ENCODE data around the gene HAAO. TPM values are rescaled to one million over a fixed set of nuclear protein-coding genes. Genes with fewer than 3 reads are reported as not detected.

Gene HAAO
- total and polyA plus RNA-seq, 2 experiments from 2014 or later = 2.6 to 3.2 TPM

- Mint-ChIP-seq H3K4me3 (no peak overlapping the region), H3K27ac (no peak overlapping the region), H3K36me3 (ENCODE audit: low read depth) (peaks cover 5% of the 10 kb centered on the region; the same call in 2 of the 3 replicates), H3K4me1 (peaks cover 12% of the 10 kb centered on the region), H3K9me3 (no peaks in the 10 kb centered on the region), H3K27me3 (ENCODE audit: insufficient read depth, low read depth, poor library complexity) (peaks cover 6% of the 10 kb centered on the region)
- no peak for ATAC-seq
- no peak overlapping the region for H3K4me2 ChIP-seq
- H3K27me3 ChIP-seq (ENCODE audit: insufficient read depth) = no peaks in the 10 kb centered on the region
- H4K20me1 ChIP-seq (replicated peaks; ENCODE audit: insufficient read depth) = no peaks in the 10 kb centered on the region
- no peaks in the 10 kb centered on the region for H3K79me2 ChIP-seq (replicated peaks; ENCODE audit: insufficient read depth)
- no peak overlapping the region for H3K27ac ChIP-seq (ENCODE audit: low read depth)
- no peaks in the 10 kb centered on the region for H3K9me2 ChIP-seq (ENCODE audit: insufficient read depth)
- DNase-seq (ENCODE audit: low spot score) = no peak
- TF ChIP-seq NANOG (IDR thresholded peaks at IDR 0.05; ENCODE audit: borderline replicate concordance) (no peak), ETS1 (IDR thresholded peaks at IDR 0.05) (no peak), REST (IDR thresholded peaks at IDR 0.05; ENCODE audit: unreplicated experiment) (no peak), EZH2 (IDR thresholded peaks at IDR 0.05; ENCODE audit: low read depth, unreplicated experiment) (no peak), POLR2AphosphoS5 (IDR thresholded peaks at IDR 0.05; ENCODE audit: low read depth) (no peak), CTCF (conservative IDR thresholded peaks at IDR 0.05; ENCODE audit: low read depth in 2 of 2) (no peak), ZNF114 (CRISPR knock-in tag; IDR thresholded peaks at IDR 0.05) (no peak), JUNB (IDR thresholded peaks at IDR 0.05; ENCODE audit: unreplicated experiment) (no peak), ZNF462 (CRISPR knock-in tag; IDR thresholded peaks at IDR 0.05) (no peak), CREB1 (CRISPR knock-in tag; IDR thresholded peaks at IDR 0.05; ENCODE audit: low read depth) (no peak), STAT1 (IDR thresholded peaks at IDR 0.05; ENCODE audit: unreplicated experiment) (no peak), EZH2phosphoT487 (IDR thresholded peaks at IDR 0.05; ENCODE audit: unreplicated experiment) (no peak), ZNF331 (CRISPR knock-in tag; IDR thresholded peaks at IDR 0.05; ENCODE audit: low read depth) (no peak)
- no peaks in the 10 kb centered on the region for H3F3A ChIP-seq (replicated peaks; ENCODE audit: low read depth)
- no peaks in the 10 kb centered on the region for H3K36me3 ChIP-seq (ENCODE audit: insufficient read depth)
- no peak overlapping the region for H3K4me3 ChIP-seq
- no peak overlapping the region for H2AFZ ChIP-seq
- no peaks in the 10 kb centered on the region for H3K4me1 ChIP-seq (ENCODE audit: insufficient read depth)
Measured at GRCh38 chr2:42767080-42767898, 25.1 kb downstream of the HAAO start.
